HG03066 (cell line): ENCODE results near the gene PUS7.
"Not testable (repeated sequence)": the region's sequence is repeated elsewhere in the genome, so short reads cannot be mapped to it uniquely, and the experiment has no call there.

ENCODE experiments used
- ATAC-seq: cut with Tn5 transposase; IDR thresholded peaks from one replicate; pipeline ENCODE4 v1.9.1; 2021; ENCODE audit warnings: low read depth; ENCODE audit not compliant: unreplicated experiment

The PUS7 gene

GRCh38 chr7:105521717-105522463 lies at the start of gene PUS7:
Gene PUS7 (minus strand): TSS chr7:105522271. CDS start chr7:105508512, 13,759 bp downstream.
- ATAC-seq = peak; percentile 77

- ATAC-seq = no peak
These were observed 45.8 kb upstream of the PUS7 start for GRCh38 chr7:105567821-105568220.

- ATAC-seq = no peak
These were observed 45.0 kb upstream of the PUS7 start for GRCh38 chr7:105567024-105567423.

- no peak for ATAC-seq
These were observed 43.1 kb upstream of the PUS7 start for GRCh38 chr7:105565190-105565589.

- ATAC-seq = no peak
These were observed 37.9 kb upstream of the PUS7 start for GRCh38 chr7:105559926-105560325.

- no peak for ATAC-seq
These were observed 16.3 kb upstream of the PUS7 start for GRCh38 chr7:105538339-105538738.

GRCh38 chr7:105532709-105533460 lies 10.8 kb upstream of the PUS7 start:
- no peak for ATAC-seq

- ATAC-seq = peak; percentile 92
These were observed 10.0 kb upstream of the PUS7 start, which contains the start of gene RINT1 for GRCh38 chr7:105531792-105532671. Gene RINT1 (plus strand): TSS chr7:105532201. CDS start chr7:105532316, 115 bp downstream.

- no peak for ATAC-seq
These were observed 8.5 kb upstream of the PUS7 start for GRCh38 chr7:105530546-105530945.

GRCh38 chr7:105530126-105530525 lies 8.1 kb upstream of the PUS7 start:
- ATAC-seq = no peak

GRCh38 chr7:105527737-105528136 lies 5.7 kb upstream of the PUS7 start:
- ATAC-seq = not testable (repeated sequence)

- no peak for ATAC-seq
These were observed 2.8 kb upstream of the PUS7 start for GRCh38 chr7:105524840-105525239.

- ATAC-seq = not testable (repeated sequence)
These were observed 2.4 kb upstream of the PUS7 start for GRCh38 chr7:105524423-105524822.

GRCh38 chr7:105521027-105521716 lies 899 bp downstream of the PUS7 start:
- ATAC-seq = peak; percentile 40

GRCh38 chr7:105520620-105521019 lies 1.5 kb downstream of the PUS7 start:
- not testable (repeated sequence) for ATAC-seq

- ATAC-seq = no peak
These were observed 2.7 kb downstream of the PUS7 start for GRCh38 chr7:105519353-105519752.

- ATAC-seq = not testable (repeated sequence)
These were observed 6.5 kb downstream of the PUS7 start for GRCh38 chr7:105515610-105516009.

- ATAC-seq = no peak
These were observed 9.0 kb downstream of the PUS7 start for GRCh38 chr7:105512926-105513526.

- no peak for ATAC-seq
These were observed 9.7 kb downstream of the PUS7 start for GRCh38 chr7:105512415-105512814.

GRCh38 chr7:105502173-105502572 lies 19.9 kb downstream of the PUS7 start:
- no peak for ATAC-seq
